ENCODE measurements around the gene PLEKHG1.

PLEKHG1 gene

GRCh38 chr6:150637266-150637665 is 37.6 kb downstream of the PLEKHG1 start:
- DNase-seq = no peak

- no peak for DNase-seq
Observed at GRCh38 chr6:150638267-150638666, 38.6 kb downstream of the PLEKHG1 start.

DNA sequence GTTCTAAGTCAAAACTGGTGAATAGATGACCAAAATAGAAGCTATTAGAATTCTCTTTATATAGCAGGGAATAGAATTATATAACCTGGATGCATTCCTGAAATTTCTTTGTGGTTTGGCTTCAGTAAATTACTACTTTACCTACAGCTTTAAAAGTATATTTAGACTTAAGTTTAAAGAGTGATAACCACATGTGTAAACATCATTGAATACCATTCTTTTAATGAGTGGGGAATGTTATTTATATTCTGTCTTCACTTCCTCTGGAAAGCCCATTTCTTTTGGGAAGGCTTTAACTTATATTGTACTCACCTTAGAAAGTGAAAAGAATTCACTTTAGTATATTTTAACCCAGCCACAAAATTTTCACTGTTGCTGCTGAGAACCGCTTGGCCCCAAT is 39.1 kb downstream of the PLEKHG1 start:
- DNase-seq = no peak

GRCh38 chr6:150639823-150640331 is 40.2 kb downstream of the PLEKHG1 start:
- no peak for DNase-seq

DNA sequence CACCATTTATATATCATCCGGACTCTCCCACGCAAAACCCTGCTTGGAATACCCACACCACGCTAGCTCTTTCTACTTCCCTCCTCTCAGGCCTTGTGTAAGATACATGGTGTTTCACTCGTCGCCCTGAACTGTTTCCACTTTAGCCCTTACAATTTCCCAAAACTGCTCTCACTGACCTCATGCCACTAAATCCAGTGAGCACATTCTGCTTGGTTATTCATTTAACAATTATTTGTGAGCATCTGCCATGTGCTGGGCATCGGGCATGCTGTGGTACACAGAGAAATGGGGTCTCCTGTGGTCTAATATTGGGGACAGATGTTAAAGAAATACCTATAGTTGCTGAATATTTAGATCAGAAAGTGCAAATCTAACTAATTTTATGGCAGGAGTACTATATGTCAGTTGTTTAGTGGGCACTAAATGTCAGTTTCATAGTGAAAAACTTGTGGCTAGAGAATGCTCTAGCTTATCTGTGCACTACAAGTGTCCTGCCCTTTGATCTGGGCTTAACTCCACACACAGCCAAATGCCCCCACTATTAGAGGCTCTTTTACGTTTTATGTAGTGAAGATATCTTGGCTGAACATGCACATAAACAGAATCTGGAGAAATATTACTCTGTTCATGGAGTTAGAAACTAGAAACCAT is 41.0 kb downstream of the PLEKHG1 start:
- DNase-seq = no peak

DNA sequence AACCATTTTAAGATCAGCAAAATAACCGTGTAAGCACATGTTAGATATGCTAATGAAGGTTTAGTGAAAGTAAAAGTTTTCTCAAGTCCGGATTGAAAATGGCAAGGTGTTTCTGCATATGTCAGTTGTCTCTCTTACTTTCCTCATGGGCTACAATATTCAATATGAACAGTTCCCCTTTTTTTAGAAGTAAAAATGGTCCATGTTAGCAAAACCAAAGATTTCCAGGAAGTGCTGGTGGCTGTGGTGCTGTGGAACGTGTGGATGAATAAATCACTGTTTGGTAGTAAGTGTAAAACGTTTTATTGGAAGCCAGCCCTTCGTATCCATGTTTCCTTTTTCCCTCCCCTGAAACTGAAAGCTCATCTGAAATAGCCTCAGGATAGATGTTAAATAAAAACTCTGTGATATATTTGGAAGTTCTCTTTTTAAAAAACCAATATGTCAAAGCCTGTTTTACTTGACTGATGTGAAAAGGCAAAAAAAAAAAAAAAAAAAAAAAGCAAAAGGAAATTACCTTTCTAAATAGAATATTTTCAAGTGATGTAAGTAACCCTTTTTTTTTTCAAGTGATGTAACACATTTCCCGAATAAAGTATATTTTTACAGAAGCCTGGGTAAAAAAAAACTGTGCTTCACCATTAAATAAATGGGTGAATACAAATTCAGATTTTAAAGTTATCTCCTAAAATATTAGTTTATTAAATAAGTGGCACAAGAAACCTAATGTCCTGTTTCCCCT is 41.9 kb downstream of the PLEKHG1 start:
- no peak for DNase-seq

GRCh38 chr6:150646228-150646627 is 46.5 kb downstream of the PLEKHG1 start:
- no peak for DNase-seq

GRCh38 chr6:150647051-150647450 is 47.4 kb downstream of the PLEKHG1 start:
- DNase-seq = no peak
